HEK293 (cell line): ENCODE data around the gene CD79A.

Experiments used
- EGR2 ChIP-seq: fragments of 450-650 bp; formaldehyde crosslinking; IDR thresholded peaks from 2 replicates; pipeline ENCODE4 v1.5.1; 2016; ENCODE audit warnings: low read depth, missing biosample characterization, missing genetic modification characterization
- ZFP3 ChIP-seq: fragments of 450-650 bp; formaldehyde crosslinking; IDR thresholded peaks from 2 replicates; pipeline ENCODE4 v1.5.1; 2016; ENCODE audit warnings: low read depth, missing biosample characterization, missing genetic modification characterization
- ZNF138 ChIP-seq: fragments of 450-650 bp; formaldehyde crosslinking; IDR thresholded peaks from 2 replicates; pipeline ENCODE4 v1.5.1; 2016; ENCODE audit warnings: missing biosample characterization, missing genetic modification characterization, borderline replicate concordance
- ZNF169 ChIP-seq: fragments of 450-650 bp; formaldehyde crosslinking; IDR thresholded peaks from 2 replicates; pipeline ENCODE4 v1.5.1; 2016; ENCODE audit warnings: missing biosample characterization, missing genetic modification characterization
- ZNF19 ChIP-seq: fragments of 450-650 bp; formaldehyde crosslinking; IDR thresholded peaks from 2 replicates; pipeline ENCODE4; 2016; ENCODE audit warnings: missing biosample characterization, missing genetic modification characterization, low read depth
- ZNF302 ChIP-seq: fragments of 450-650 bp; formaldehyde crosslinking; IDR thresholded peaks from 2 replicates; pipeline ENCODE4 v1.5.1; 2016; ENCODE audit warnings: missing biosample characterization, missing genetic modification characterization, low read depth
- ZNF311 ChIP-seq: fragments of 450-650 bp; formaldehyde crosslinking; IDR thresholded peaks from 2 replicates; pipeline ENCODE4 v1.5.1; 2017; ENCODE audit warnings: missing biosample characterization, missing genetic modification characterization, borderline replicate concordance
- ZNF335 ChIP-seq: fragments of 450-650 bp; formaldehyde crosslinking; conservative IDR thresholded peaks from 2 replicates; pipeline ENCODE4 v1.5.1; 2016; ENCODE audit warnings: missing biosample characterization, missing genetic modification characterization
- ZNF354C ChIP-seq: fragments of 450-650 bp; formaldehyde crosslinking; IDR thresholded peaks from 2 replicates; pipeline ENCODE4 v1.5.1; 2016; ENCODE audit warnings: missing biosample characterization, missing genetic modification characterization, low read depth, borderline replicate concordance
- ZNF366 ChIP-seq: fragments of 450-650 bp; formaldehyde crosslinking; conservative IDR thresholded peaks from 2 replicates; pipeline ENCODE4 v1.5.1; 2016; ENCODE audit warnings: missing biosample characterization, missing genetic modification characterization
- ZNF48 ChIP-seq: fragments of 450-650 bp; formaldehyde crosslinking; IDR thresholded peaks from 2 replicates; pipeline ENCODE4 v1.5.1; 2016; ENCODE audit warnings: missing biosample characterization, missing genetic modification characterization
- ZNF555 ChIP-seq: fragments of 450-650 bp; formaldehyde crosslinking; conservative IDR thresholded peaks from 2 replicates; pipeline ENCODE4 v1.5.1; 2017; ENCODE audit warnings: missing biosample characterization, mild to moderate bottlenecking, missing genetic modification characterization, inconsistent platforms
- ZNF600 ChIP-seq: fragments of 450-650 bp; formaldehyde crosslinking; IDR thresholded peaks from 2 replicates; pipeline ENCODE4 v1.5.1; 2016; ENCODE audit warnings: missing biosample characterization, missing genetic modification characterization
- ZNF670 ChIP-seq: fragments of 450-650 bp; formaldehyde crosslinking; IDR thresholded peaks from 2 replicates; pipeline ENCODE4 v1.5.1; 2016; ENCODE audit warnings: missing biosample characterization, missing genetic modification characterization, low read depth
- ZNF707 ChIP-seq: fragments of 450-650 bp; formaldehyde crosslinking; IDR thresholded peaks from 2 replicates; pipeline ENCODE4 v1.5.1; 2016; ENCODE audit warnings: missing biosample characterization, missing genetic modification characterization
- ZSCAN30 ChIP-seq: fragments of 450-650 bp; IDR thresholded peaks from 2 replicates; pipeline ENCODE4 v1.5.1; 2018; ENCODE audit warnings: missing biosample characterization, mild to moderate bottlenecking, missing genetic modification characterization, moderate library complexity
- TF ChIP-seq, protein P1 (sequence below): fragments of 450-650 bp; formaldehyde crosslinking; IDR thresholded peaks from 2 replicates; pipeline ENCODE4 v1.5.1; 2016; ENCODE audit warnings: missing biosample characterization, missing genetic modification characterization
- TF ChIP-seq, protein P2 (sequence below): fragments of 450-650 bp; formaldehyde crosslinking; IDR thresholded peaks from 2 replicates; pipeline ENCODE4 v1.5.1; 2016; ENCODE audit warnings: missing biosample characterization, missing genetic modification characterization
- TF ChIP-seq, protein P3 (sequence below): fragments of 450-650 bp; formaldehyde crosslinking; IDR thresholded peaks from 2 replicates; pipeline ENCODE4 v1.5.1; 2016; ENCODE audit warnings: missing biosample characterization, missing genetic modification characterization
- TF ChIP-seq, protein P4 (sequence below): fragments of 450-650 bp; formaldehyde crosslinking; conservative IDR thresholded peaks from 2 replicates; pipeline ENCODE4 v1.5.1; 2016; ENCODE audit warnings: low read depth, missing biosample characterization, missing genetic modification characterization
- TF ChIP-seq, protein P5 (sequence below): fragments of 450-650 bp; formaldehyde crosslinking; IDR thresholded peaks from 2 replicates; pipeline ENCODE4 v1.5.1; 2016; ENCODE audit warnings: missing biosample characterization, missing genetic modification characterization
- TF ChIP-seq, protein P6 (sequence below): fragments of 450-650 bp; formaldehyde crosslinking; IDR thresholded peaks from 2 replicates; pipeline ENCODE4; 2016; ENCODE audit warnings: missing biosample characterization, missing genetic modification characterization
- TF ChIP-seq, protein P7 (sequence below): sonication (generic); formaldehyde crosslinking; IDR thresholded peaks from 2 replicates; pipeline ENCODE4 v1.8.1; 2022; ENCODE audit warnings: mild to moderate bottlenecking, moderate library complexity, missing genetic modification reagents

Gene CD79A

DNA sequence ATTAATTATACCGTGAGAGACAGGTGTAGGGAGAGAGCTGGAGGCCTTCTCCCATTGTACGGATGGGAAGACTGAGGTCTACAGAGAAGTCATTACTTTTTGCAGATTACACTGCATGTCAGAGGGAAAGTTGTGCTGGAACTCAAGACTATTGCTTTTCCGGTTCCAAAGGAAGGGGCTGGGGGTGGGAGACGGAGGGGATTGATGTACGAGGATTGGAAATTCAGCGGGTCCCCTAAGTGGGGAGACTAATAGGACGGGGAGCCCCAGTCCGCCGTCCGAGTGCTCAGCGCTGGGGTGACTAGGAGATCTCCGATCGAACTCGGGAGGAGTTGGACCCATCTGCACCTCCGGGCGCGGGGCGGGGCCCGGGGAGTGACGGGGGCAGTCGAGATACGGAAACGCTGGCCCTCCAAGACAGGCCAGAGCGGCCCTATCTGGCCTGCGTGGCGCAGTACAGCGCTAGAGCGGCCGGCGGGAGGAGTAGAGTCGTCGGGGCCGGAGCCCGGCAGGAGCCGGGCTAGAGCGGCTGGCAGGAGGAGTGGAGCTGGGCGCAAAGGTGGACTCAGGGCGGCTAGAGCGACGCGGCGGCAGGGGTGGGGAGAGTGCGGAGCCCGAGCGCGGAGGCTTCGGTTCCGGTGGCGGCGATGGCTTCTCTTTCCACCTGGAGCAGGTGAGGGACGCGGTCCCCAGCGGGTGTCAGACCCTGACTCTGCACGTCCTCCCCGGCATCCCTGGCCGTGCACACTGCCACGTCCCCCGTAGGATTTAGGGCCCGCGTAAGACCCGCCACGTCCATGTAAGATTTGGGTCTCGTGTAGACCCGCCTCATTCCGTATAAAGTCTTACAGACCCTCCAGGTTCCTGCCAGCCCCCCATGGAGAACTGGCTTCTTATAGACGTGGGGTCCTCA is 7.0 kb downstream of the CD79A start (continued):
- TF ChIP-seq, protein P1, sequence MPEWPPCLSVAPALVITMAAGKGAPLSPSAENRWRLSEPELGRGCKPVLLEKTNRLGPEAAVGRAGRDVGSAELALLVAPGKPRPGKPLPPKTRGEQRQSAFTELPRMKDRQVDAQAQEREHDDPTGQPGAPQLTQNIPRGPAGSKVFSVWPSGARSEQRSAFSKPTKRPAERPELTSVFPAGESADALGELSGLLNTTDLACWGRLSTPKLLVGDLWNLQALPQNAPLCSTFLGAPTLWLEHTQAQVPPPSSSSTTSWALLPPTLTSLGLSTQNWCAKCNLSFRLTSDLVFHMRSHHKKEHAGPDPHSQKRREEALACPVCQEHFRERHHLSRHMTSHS (tag by site-specific recombination) = peak; percentile 69
- no peak for TF ChIP-seq ZNF302 (tag by site-specific recombination)
- TF ChIP-seq, protein P2, sequence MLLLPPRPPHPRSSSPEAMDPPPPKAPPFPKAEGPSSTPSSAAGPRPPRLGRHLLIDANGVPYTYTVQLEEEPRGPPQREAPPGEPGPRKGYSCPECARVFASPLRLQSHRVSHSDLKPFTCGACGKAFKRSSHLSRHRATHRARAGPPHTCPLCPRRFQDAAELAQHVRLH (tag by site-specific recombination) = peak; percentile 55; the same call in 1 of the 2 replicates
- no peak; the same call in 1 of the 2 replicates for TF ChIP-seq ZNF169
- peak; percentile 69 for TF ChIP-seq ZNF600
- no peak for TF ChIP-seq ZNF670 (tag by site-specific recombination)
- TF ChIP-seq, protein P3, sequence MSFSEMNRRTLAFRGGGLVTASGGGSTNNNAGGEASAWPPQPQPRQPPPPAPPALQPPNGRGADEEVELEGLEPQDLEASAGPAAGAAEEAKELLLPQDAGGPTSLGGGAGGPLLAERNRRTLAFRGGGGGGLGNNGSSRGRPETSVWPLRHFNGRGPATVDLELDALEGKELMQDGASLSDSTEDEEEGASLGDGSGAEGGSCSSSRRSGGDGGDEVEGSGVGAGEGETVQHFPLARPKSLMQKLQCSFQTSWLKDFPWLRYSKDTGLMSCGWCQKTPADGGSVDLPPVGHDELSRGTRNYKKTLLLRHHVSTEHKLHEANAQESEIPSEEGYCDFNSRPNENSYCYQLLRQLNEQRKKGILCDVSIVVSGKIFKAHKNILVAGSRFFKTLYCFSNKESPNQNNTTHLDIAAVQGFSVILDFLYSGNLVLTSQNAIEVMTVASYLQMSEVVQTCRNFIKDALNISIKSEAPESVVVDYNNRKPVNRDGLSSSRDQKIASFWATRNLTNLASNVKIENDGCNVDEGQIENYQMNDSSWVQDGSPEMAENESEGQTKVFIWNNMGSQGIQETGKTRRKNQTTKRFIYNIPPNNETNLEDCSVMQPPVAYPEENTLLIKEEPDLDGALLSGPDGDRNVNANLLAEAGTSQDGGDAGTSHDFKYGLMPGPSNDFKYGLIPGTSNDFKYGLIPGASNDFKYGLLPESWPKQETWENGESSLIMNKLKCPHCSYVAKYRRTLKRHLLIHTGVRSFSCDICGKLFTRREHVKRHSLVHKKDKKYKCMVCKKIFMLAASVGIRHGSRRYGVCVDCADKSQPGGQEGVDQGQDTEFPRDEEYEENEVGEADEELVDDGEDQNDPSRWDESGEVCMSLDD (tag by site-specific recombination) = peak; percentile 73
- TF ChIP-seq ZNF555 (tag by site-specific recombination) = no peak
- TF ChIP-seq ZNF354C (tag by site-specific recombination) = no peak
- no peak for TF ChIP-seq ZNF48 (tag by site-specific recombination)
- TF ChIP-seq, protein P4, sequence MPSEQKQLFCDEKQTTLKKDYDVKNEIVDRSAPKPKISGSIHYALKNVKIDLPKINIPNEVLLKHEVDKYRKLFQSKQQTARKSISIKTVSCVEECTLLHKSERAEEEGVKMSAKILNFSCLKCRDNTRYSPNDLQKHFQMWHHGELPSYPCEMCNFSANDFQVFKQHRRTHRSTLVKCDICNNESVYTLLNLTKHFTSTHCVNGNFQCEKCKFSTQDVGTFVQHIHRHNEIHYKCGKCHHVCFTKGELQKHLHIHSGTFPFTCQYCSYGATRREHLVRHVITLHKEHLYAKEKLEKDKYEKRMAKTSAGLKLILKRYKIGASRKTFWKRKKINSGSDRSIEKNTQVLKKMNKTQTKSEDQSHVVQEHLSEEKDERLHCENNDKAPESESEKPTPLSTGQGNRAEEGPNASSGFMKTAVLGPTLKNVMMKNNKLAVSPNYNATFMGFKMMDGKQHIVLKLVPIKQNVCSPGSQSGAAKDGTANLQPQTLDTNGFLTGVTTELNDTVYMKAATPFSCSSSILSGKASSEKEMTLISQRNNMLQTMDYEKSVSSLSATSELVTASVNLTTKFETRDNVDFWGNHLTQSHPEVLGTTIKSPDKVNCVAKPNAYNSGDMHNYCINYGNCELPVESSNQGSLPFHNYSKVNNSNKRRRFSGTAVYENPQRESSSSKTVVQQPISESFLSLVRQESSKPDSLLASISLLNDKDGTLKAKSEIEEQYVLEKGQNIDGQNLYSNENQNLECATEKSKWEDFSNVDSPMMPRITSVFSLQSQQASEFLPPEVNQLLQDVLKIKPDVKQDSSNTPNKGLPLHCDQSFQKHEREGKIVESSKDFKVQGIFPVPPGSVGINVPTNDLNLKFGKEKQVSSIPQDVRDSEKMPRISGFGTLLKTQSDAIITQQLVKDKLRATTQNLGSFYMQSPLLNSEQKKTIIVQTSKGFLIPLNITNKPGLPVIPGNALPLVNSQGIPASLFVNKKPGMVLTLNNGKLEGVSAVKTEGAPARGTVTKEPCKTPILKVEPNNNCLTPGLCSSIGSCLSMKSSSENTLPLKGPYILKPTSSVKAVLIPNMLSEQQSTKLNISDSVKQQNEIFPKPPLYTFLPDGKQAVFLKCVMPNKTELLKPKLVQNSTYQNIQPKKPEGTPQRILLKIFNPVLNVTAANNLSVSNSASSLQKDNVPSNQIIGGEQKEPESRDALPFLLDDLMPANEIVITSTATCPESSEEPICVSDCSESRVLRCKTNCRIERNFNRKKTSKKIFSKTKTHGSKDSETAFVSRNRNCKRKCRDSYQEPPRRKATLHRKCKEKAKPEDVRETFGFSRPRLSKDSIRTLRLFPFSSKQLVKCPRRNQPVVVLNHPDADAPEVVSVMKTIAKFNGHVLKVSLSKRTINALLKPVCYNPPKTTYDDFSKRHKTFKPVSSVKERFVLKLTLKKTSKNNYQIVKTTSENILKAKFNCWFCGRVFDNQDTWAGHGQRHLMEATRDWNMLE (tag by site-specific recombination) = peak; percentile 89
- TF ChIP-seq, protein P5, sequence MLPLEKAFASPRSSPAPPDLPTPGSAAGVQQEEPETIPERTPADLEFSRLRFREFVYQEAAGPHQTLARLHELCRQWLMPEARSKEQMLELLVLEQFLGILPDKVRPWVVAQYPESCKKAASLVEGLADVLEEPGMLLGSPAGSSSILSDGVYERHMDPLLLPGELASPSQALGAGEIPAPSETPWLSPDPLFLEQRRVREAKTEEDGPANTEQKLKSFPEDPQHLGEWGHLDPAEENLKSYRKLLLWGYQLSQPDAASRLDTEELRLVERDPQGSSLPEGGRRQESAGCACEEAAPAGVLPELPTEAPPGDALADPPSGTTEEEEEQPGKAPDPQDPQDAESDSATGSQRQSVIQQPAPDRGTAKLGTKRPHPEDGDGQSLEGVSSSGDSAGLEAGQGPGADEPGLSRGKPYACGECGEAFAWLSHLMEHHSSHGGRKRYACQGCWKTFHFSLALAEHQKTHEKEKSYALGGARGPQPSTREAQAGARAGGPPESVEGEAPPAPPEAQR (tag by site-specific recombination) = peak; percentile 91
- TF ChIP-seq ZNF19 = no peak
- TF ChIP-seq EGR2 = peak; percentile 58; the same call in 1 of the 2 replicates
- TF ChIP-seq, protein P6, sequence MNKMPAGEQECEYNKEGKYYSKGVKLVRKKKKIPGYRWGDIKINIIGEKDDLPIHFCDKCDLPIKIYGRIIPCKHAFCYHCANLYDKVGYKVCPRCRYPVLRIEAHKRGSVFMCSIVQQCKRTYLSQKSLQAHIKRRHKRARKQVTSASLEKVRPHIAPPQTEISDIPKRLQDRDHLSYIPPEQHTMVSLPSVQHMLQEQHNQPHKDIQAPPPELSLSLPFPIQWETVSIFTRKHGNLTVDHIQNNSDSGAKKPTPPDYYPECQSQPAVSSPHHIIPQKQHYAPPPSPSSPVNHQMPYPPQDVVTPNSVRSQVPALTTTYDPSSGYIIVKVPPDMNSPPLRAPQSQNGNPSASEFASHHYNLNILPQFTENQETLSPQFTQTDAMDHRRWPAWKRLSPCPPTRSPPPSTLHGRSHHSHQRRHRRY (tag by site-specific recombination) = no peak
- TF ChIP-seq ZNF335 (tag by site-specific recombination) = peak; percentile 98
- TF ChIP-seq ZNF366 = no peak
- peak; percentile 58; the same call in 1 of the 2 replicates for TF ChIP-seq ZFP3 (tag by site-specific recombination)
- TF ChIP-seq ZSCAN30 (tag by site-specific recombination) = peak; percentile 97
- TF ChIP-seq ZNF311 (tag by site-specific recombination) = no peak
- TF ChIP-seq ZNF707 (tag by site-specific recombination) = no peak
- TF ChIP-seq, protein P7, sequence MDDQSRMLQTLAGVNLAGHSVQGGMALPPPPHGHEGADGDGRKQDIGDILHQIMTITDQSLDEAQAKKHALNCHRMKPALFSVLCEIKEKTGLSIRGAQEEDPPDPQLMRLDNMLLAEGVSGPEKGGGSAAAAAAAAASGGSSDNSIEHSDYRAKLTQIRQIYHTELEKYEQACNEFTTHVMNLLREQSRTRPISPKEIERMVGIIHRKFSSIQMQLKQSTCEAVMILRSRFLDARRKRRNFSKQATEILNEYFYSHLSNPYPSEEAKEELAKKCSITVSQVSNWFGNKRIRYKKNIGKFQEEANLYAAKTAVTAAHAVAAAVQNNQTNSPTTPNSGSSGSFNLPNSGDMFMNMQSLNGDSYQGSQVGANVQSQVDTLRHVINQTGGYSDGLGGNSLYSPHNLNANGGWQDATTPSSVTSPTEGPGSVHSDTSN (CRISPR knock-in tag) = no peak; the same call in 1 of the 2 replicates
- TF ChIP-seq ZNF138 = 0 out of 2 replicates have a peak, but pooled peaks have one; percentile 46
